Coronary artery (tissue), 2 donors: ENCODE results near the gene EPHB1.

Experiments used
- DNase-seq: peaks from one replicate; pipeline ENCODE4 v3.0.0-alpha.2; 2017; ENCODE audit warnings: low spot score
- H3K27ac ChIP-seq, 2 donors: fragments of 200-600 bp; sonication (generic); one replicate each; pipeline ENCODE4 v1.5.1; 2016 to 2019
- H3K4me3 ChIP-seq: fragments of 200-600 bp; sonication (generic); 2 replicates; pipeline ENCODE4 v1.5.1; 2016; ENCODE audit warnings: mild to moderate bottlenecking, moderate library complexity
- TF ChIP-seq, protein P1 (sequence below): fragments of 200-600 bp; sonication (generic); IDR thresholded peaks from one replicate; pipeline ENCODE4 v1.5.1; 2019; ENCODE audit warnings: antibody characterized with exemption

EPHB1 gene

DNA sequence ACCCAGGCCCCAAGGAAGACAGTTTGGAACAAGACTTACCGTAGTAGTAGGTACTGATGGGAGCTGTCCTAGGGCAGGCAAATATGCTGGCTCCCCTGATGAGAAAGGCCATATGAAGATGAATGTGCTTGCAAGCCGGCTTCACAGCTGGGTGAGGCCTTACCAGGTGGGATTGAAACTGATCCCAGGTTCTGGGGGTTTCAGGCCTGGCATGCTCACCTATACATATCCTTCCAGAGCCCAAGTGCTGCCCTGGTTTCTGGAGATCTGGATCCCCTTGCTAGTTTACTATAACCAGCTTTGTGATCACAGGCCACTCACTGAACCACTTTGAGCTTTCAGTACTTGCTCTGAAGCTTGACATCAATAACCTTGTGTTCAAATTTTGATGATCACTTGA is 274.3 kb downstream of the EPHB1 start:
- peak; percentile 63 for DNase-seq
- TF ChIP-seq, protein P1, sequence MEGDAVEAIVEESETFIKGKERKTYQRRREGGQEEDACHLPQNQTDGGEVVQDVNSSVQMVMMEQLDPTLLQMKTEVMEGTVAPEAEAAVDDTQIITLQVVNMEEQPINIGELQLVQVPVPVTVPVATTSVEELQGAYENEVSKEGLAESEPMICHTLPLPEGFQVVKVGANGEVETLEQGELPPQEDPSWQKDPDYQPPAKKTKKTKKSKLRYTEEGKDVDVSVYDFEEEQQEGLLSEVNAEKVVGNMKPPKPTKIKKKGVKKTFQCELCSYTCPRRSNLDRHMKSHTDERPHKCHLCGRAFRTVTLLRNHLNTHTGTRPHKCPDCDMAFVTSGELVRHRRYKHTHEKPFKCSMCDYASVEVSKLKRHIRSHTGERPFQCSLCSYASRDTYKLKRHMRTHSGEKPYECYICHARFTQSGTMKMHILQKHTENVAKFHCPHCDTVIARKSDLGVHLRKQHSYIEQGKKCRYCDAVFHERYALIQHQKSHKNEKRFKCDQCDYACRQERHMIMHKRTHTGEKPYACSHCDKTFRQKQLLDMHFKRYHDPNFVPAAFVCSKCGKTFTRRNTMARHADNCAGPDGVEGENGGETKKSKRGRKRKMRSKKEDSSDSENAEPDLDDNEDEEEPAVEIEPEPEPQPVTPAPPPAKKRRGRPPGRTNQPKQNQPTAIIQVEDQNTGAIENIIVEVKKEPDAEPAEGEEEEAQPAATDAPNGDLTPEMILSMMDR = no peak
- no peak overlapping the region for H3K27ac ChIP-seq
- H3K4me3 ChIP-seq = no peak overlapping the region

DNA sequence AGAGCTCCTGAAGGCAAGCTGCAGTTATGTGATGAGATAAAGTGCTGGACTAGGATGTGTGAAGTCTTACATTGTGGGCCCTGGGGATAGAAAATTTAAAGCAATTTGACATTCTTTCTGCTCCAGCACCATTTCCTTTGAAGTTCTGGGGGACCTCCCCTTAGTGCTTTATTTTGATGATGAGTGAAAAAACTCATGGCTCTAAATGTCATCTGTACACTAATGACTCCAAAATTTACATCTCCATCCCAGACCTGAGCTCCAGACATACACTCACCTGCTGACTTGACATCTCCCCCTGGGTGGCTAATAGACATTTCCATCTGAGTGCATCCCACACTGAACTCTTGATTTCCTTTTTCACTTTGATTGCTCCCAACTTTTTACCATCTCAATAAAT is 276.4 kb downstream of the EPHB1 start:
- H3K4me3 ChIP-seq = no peak overlapping the region
- no peak for DNase-seq
- TF ChIP-seq, protein P1 = no peak
- H3K27ac ChIP-seq = no peak overlapping the region

DNA sequence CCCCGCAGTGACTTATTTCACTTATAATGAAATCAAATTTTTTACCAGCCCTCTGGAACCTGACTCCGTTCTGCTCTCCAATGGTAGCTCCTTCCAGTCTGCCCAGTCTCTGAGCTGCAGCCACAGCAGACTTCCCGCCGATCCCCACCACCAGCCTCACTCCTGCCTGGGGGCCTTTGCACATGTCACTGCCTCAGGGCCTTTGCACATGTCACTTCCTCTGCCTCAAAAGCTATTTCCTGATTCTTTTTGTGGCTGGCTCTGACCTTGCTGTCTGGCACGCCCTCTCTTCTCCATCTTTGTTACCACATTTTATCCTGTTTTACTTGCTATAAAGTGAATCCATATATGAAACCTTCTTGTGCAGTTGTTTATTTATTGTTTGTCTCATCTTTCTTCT is 277.4 kb downstream of the EPHB1 start:
- TF ChIP-seq, protein P1 = no peak
- Histone ChIP-seq H3K27ac (no peak overlapping the region), H3K4me3 (no peak overlapping the region)
- no peak for DNase-seq

DNA sequence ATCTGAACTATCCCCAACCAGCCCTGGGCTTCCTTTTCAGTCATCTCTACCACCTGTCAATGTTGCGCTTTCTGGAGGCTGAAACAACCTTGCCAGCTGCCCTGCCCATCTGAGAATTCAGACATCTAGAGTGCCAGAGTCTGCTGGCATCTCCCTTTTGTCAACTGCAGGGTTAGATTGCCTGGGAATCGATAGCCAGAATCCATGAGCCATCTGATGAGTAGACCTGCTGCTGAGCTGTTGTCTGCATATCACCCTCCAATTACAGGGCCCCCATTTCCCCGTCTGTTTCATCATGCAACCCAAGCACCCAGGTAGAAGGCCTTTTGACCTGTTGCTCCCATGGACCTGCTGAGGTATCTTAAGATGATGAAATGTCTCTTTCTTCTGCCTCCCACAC is 280.1 kb downstream of the EPHB1 start:
- TF ChIP-seq, protein P1 = no peak

DNA sequence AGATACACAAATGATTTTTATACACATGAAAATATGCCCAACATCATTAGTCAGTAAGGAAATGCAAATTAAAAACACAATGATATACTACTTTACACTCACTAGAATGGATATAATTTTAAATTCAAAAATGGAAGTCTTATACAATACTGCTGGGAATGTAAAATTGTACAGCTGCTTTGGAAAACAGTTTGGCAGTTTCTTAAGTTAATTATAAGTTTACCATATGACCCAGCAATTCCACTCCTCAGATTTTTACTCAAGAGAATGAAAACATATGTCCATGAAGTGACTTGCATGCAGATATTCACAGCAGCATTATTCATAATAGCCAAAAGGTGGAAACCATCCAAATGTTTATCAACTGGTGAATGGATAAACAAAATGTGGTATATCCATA is 281.3 kb downstream of the EPHB1 start:
- TF ChIP-seq, protein P1 = no peak

More for the DNA sequence above, 280.1 kb downstream of the EPHB1 start:
- H3K27ac ChIP-seq = no peak overlapping the region
- DNase-seq = peak; percentile 43
- H3K4me3 ChIP-seq = no peak overlapping the region

DNA sequence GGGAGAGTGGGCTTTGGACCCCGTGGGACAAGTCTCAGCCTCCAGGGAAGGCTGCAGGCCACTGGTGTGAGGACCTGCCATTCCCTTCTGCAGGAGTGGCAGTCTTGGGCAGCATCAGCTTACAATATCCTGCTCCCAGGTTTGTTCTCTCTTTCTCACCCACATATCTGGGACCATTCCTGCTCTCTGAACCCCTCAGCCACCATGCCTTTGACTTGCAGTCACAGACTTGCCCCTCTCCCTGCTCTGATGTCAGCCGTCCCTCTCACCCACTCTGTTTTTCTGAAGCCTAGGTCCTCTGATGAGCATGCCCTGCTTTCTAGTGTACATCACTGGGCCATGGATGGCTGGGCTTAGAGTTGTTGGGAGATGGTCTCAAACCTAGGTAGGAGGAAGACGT is 282.1 kb downstream of the EPHB1 start:
- TF ChIP-seq, protein P1 = no peak
- Histone ChIP-seq H3K4me3 (no peak overlapping the region), H3K27ac (no peak overlapping the region)
- peak; percentile 55 for DNase-seq

More for the DNA sequence above, 281.3 kb downstream of the EPHB1 start:
- no peak for DNase-seq
- H3K27ac ChIP-seq = no peak overlapping the region
- no peak overlapping the region for H3K4me3 ChIP-seq

DNA sequence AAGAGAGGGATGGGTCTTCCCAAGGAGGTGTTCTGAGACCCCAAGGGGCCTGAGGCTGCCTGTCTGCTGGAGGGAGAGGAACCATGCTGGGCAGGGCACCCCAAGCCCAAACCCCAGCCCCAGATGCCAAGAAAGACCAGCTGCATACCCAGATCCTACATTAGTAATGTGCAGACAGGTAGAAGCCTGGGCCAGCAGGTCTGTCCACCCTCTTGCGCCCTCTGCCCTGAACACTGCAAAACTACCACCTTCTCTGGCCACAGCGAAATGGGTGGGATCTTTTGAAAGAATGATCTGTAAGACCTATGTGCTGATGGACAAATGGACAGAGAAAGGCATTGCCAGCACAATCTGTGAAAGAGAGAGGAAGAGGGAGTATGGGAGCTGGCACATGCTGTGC is 283.2 kb downstream of the EPHB1 start:
- Histone ChIP-seq H3K4me3 (no peak overlapping the region), H3K27ac (no peak overlapping the region)
- peak; percentile 55 for DNase-seq
- TF ChIP-seq, protein P1 = no peak
